HAP-1 (cell line): ENCODE results near the gene RALA.

Experiments
- DNase-seq, 2 experiments: peaks; one replicate each; pipeline ENCODE4 v3.0.0-alpha.2; 2016 to 2020; ENCODE audit warnings: low spot score in 2 of 2
- H3K27me3 ChIP-seq: fragments of 250-450 bp; sonication (Bioruptor Pico); 2 replicates; pipeline ENCODE4 v1.5.1; 2020; ENCODE audit warnings: low read depth, mild to moderate bottlenecking, moderate library complexity
- H3K36me3 ChIP-seq: fragments of 250-450 bp; sonication (Bioruptor Pico); replicated peaks from 2 replicates; pipeline ENCODE4 v1.5.1; 2020; ENCODE audit warnings: mild to moderate bottlenecking
- H3K4me1 ChIP-seq: fragments of 250-450 bp; sonication (Bioruptor Pico); 2 replicates; pipeline ENCODE4 v1.5.1; 2020; ENCODE audit warnings: mild to moderate bottlenecking
- H3K4me3 ChIP-seq: fragments of 250-450 bp; sonication (Bioruptor Pico); 2 replicates; pipeline ENCODE4 v1.5.1; 2020; ENCODE audit warnings: mild to moderate bottlenecking, moderate library complexity
- H3K9me3 ChIP-seq: fragments of 250-450 bp; sonication (Bioruptor Pico); 2 replicates; pipeline ENCODE4 v1.5.1; 2020; ENCODE audit warnings: mild to moderate bottlenecking, moderate library complexity
- in situ Hi-C: fragments of 300-500 bp; cut with MboI; formaldehyde crosslinking; loops from 3 replicates; pipeline ENCODE4 v1.14.3; 2020; ENCODE audit warnings: low sequenced_read_pairs, inconsistent platforms, mixed read lengths

Gene RALA

GRCh38 chr7:39603924-39604323, 19.4 kb upstream of the RALA start:
- H3K36me3 ChIP-seq: no peaks in the 10 kb centered on the region
- H3K9me3 ChIP-seq: no peaks in the 10 kb centered on the region
- in situ Hi-C loops: no loop called here
- no peak overlapping the region for H3K4me3 ChIP-seq
- no peaks in the 10 kb centered on the region for H3K27me3 ChIP-seq
- DNase-seq: no peak
- peaks cover 14% of the 10 kb centered on the region for H3K4me1 ChIP-seq

GRCh38 chr7:39605087-39605486, 18.3 kb upstream of the RALA start:
- H3K27me3 ChIP-seq: no peaks in the 10 kb centered on the region
- no peaks in the 10 kb centered on the region for H3K9me3 ChIP-seq
- H3K4me1 ChIP-seq: peaks cover 14% of the 10 kb centered on the region
- H3K36me3 ChIP-seq: no peaks in the 10 kb centered on the region
- H3K4me3 ChIP-seq: no peak overlapping the region
- in situ Hi-C loops: no loop called here
- no peak for DNase-seq

- no peaks in the 10 kb centered on the region for H3K9me3 ChIP-seq
- no peak overlapping the region for H3K4me3 ChIP-seq
- no peak for DNase-seq
- in situ Hi-C loops: no loop called here
- peaks cover 8% of the 10 kb centered on the region for H3K4me1 ChIP-seq
- H3K36me3 ChIP-seq: no peaks in the 10 kb centered on the region
- H3K27me3 ChIP-seq: no peaks in the 10 kb centered on the region
Observed at GRCh38 chr7:39606352-39606751, 17.0 kb upstream of the RALA start.

DNA sequence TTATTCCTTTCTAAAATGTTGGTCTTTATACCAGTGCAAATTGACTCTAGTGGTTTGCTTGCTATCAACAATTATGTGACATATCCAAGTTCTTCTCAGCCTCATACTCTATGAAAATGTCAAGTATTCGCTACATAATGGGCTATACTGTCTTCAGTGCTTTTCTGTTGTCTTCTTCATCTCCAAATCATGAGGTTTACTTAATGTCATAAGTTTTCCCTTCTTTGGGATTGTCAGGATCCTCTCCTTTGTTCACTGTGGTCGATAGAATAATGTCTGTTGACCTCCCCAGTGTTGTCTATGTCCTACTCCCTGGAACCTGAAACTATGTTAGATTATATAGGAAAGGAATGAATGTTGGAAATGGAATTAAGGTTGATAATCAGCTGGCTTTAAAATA, 16.4 kb upstream of the RALA start:
- in situ Hi-C loops: no loop called here
- Histone ChIP-seq H3K36me3 (no peaks in the 10 kb centered on the region), H3K27me3 (no peaks in the 10 kb centered on the region), H3K4me1 (peaks cover 4% of the 10 kb centered on the region), H3K9me3 (no peaks in the 10 kb centered on the region), H3K4me3 (no peak overlapping the region)
- no peak for DNase-seq

DNA sequence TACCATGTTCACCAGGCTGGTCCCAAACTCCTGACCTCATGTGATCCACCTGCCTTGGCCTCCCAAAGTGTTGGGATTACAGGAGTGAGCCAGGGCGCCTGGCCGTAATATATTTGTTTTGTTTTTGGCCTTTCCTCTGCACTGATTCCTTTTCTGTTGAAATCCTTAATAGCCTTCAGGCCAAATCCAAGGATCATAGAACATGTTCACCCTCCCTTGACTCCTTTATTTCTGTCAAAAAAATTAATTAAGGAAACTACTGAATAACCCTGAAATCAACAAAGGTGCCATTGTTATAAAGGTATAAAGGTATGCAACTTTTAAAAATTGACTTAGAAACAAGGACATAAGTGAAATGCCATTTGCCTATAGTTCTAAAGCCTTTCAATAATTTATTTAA, 15.5 kb upstream of the RALA start:
- H3K36me3 ChIP-seq: no peaks in the 10 kb centered on the region
- DNase-seq: no peak
- no peaks in the 10 kb centered on the region for H3K4me1 ChIP-seq
- H3K27me3 ChIP-seq: no peaks in the 10 kb centered on the region
- no peaks in the 10 kb centered on the region for H3K9me3 ChIP-seq
- in situ Hi-C loops: no loop called here
- no peak overlapping the region for H3K4me3 ChIP-seq

DNA sequence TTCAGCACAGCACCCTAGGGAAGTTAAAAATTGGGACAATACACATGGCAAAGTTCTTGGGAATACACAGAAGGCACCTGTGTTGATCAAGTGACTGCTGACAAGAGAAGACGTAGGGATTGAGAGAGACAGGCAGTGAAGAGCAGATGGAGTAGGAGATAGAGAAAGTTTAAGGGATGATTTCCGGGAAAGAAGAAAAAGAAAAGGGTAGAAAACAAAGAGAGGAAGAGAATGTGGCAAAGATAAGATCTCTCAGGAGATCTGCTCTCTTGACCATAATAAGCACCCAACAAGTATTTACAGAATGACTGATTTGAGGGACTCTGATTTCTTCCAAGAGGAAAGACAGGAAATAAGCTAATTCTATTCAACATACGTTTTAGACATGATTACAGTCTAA, 15.1 kb upstream of the RALA start:
- Histone ChIP-seq H3K36me3 (no peaks in the 10 kb centered on the region), H3K4me3 (no peak overlapping the region), H3K4me1 (no peaks in the 10 kb centered on the region), H3K9me3 (no peaks in the 10 kb centered on the region), H3K27me3 (no peaks in the 10 kb centered on the region)
- DNase-seq: no peak
- in situ Hi-C loops: no loop called here

DNA sequence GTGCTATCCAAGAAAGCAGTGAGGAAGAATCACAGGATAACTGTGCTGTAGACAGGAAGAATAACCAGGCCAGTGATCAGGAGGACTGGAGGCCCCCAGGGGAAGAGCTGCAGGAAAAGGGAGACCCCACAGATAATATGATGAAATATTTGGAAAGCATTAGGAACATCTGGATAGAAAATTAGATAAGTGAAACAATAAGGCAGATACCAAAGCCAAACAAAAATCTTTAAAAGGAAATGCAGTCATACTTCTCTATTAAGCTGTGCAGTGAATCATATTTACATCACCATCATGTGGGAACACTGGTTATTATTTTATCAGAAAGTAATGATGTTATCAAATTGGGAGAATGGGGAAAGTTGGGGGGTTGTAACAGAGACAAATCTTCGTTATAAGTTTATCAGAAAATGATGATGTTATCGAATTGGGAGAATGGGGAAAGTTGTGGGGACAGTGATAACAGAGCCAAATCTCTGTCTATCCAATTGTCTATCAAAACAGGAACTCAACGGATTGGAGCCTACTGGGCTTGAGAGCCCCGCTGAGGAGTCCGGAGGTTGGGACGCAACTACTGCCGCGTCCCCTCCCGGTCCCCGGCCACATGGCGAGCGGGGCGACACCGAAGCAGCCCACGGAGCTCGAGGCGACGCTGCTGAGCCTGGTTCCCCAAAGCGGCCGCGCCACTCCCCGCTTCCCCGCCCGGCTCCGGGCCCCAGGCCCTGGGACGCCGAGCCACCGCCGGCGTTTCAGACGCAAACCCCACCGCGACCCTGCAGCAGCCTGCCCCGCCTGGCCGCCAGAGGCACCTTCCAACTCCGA, 14.0 kb upstream of the RALA start:
- Histone ChIP-seq H3K36me3 (no peaks in the 10 kb centered on the region), H3K9me3 (no peaks in the 10 kb centered on the region), H3K4me3 (no peak overlapping the region), H3K4me1 (no peaks in the 10 kb centered on the region), H3K27me3 (no peaks in the 10 kb centered on the region)
- in situ Hi-C loops: no loop called here
- DNase-seq: no peak

DNA sequence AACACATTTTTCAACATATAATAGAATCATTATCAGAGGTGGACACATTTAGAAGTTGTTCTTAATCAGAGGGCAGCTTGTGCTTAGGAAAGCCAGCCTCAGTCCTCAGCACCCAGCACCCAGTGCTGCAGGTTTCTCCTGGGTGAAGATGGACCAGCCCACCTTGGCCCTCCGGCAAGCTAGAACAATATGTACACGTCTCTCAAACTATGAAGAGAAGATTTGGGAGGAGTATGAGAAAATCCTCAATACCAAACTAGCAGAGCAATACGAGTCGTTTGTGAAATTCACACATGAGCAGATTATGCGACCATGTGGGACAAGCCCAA, 13.5 kb upstream of the RALA start:
- no peak overlapping the region for H3K4me3 ChIP-seq
- DNase-seq: no peak
- H3K4me1 ChIP-seq: no peaks in the 10 kb centered on the region
- in situ Hi-C loops: no loop called here
- no peaks in the 10 kb centered on the region for H3K27me3 ChIP-seq
- no peaks in the 10 kb centered on the region for H3K9me3 ChIP-seq
- H3K36me3 ChIP-seq: no peaks in the 10 kb centered on the region

DNA sequence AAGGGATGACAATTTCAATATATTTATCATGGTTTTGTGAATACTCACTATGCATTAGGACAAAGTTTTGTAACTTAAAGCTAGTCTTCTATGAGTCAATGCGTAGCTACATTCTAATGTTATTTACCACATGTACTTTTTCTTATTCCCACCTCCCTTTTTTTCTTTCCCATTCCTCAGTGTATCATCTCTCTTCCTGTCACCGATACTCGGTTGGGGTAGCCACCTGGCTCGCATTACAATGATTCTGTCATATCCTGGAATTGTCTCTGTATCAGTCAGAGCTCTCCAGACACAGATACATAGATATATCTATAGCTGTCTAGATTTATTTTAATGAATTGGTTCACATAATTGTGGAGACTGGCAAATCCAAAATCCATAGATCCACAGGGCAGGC, 9.8 kb upstream of the RALA start:
- DNase-seq: no peak
- in situ Hi-C loops: no loop called here
- no peaks in the 10 kb centered on the region; the same call in 1 of the 2 replicates for H3K4me1 ChIP-seq

GRCh38 chr7:39614299-39614698, 9.1 kb upstream of the RALA start:
- DNase-seq: no peak
- Histone ChIP-seq H3K36me3 (no peaks in the 10 kb centered on the region), H3K27me3 (peaks cover 4% of the 10 kb centered on the region; the same call in 1 of the 2 replicates), H3K4me3 (no peak overlapping the region), H3K4me1 (no peaks in the 10 kb centered on the region; the same call in 1 of the 2 replicates), H3K9me3 (no peaks in the 10 kb centered on the region)
- in situ Hi-C loops: no loop called here

More for the DNA sequence above, 9.8 kb upstream of the RALA start:
- no peaks in the 10 kb centered on the region for H3K36me3 ChIP-seq
- H3K4me3 ChIP-seq: no peak overlapping the region
- H3K27me3 ChIP-seq: peaks cover 4% of the 10 kb centered on the region; the same call in 1 of the 2 replicates
- H3K9me3 ChIP-seq: no peaks in the 10 kb centered on the region

- H3K4me3 ChIP-seq: no peak overlapping the region
- H3K27me3 ChIP-seq: peaks cover 4% of the 10 kb centered on the region; the same call in 1 of the 2 replicates
- DNase-seq: no peak
- in situ Hi-C loops: no loop called here
- no peaks in the 10 kb centered on the region for H3K36me3 ChIP-seq
- H3K4me1 ChIP-seq: no peaks in the 10 kb centered on the region; the same call in 1 of the 2 replicates
- no peaks in the 10 kb centered on the region for H3K9me3 ChIP-seq
Observed at GRCh38 chr7:39615350-39615975, 7.9 kb upstream of the RALA start.

GRCh38 chr7:39616138-39616537, 7.2 kb upstream of the RALA start:
- in situ Hi-C loops: no loop called here
- H3K27me3 ChIP-seq: peaks cover 4% of the 10 kb centered on the region; the same call in 1 of the 2 replicates
- H3K4me1 ChIP-seq: no peaks in the 10 kb centered on the region; the same call in 1 of the 2 replicates
- H3K9me3 ChIP-seq: no peaks in the 10 kb centered on the region
- H3K36me3 ChIP-seq: no peaks in the 10 kb centered on the region; the same call in 1 of the 2 replicates
- DNase-seq: no peak
- H3K4me3 ChIP-seq: no peak overlapping the region

GRCh38 chr7:39617005-39617404, 6.4 kb upstream of the RALA start:
- Histone ChIP-seq H3K4me3 (no peak overlapping the region), H3K4me1 (no peaks in the 10 kb centered on the region; the same call in 1 of the 2 replicates), H3K9me3 (no peaks in the 10 kb centered on the region), H3K27me3 (peaks cover 4% of the 10 kb centered on the region; the same call in 1 of the 2 replicates), H3K36me3 (no peaks in the 10 kb centered on the region; the same call in 1 of the 2 replicates)
- in situ Hi-C loops: no loop called here
- DNase-seq: no peak

DNA sequence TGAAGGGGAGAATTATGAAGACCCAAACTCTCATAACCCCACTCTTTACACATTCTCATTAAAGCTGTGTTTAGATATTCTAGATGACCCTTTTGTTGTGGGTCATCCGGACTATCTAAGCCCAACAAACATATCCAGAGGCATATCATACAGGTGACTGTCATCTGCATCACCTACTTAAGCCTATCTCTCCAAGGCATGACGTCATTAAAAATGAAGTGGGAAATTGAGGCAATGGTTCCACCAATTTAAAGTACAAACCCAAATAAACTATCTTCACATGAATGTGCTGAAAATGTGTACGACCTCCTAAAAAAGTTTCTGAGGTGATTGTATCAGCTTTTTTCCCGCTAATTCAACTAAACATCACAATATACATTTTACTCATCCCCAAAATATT, 4.5 kb upstream of the RALA start:
- in situ Hi-C loops: no loop called here

More for the DNA sequence above, 4.5 kb upstream of the RALA start:
- H3K36me3 ChIP-seq: no peaks in the 10 kb centered on the region; the same call in 1 of the 2 replicates
- H3K9me3 ChIP-seq: no peaks in the 10 kb centered on the region
- H3K27me3 ChIP-seq: peaks cover 4% of the 10 kb centered on the region; the same call in 1 of the 2 replicates
- no peak for DNase-seq
- peaks cover 6% of the 10 kb centered on the region for H3K4me1 ChIP-seq
- H3K4me3 ChIP-seq: no peak overlapping the region
